HG03432 (cell line): ENCODE results near the gene FGF1.

Experiments used
- ATAC-seq: cut with Tn5 transposase; IDR thresholded peaks from one replicate; pipeline ENCODE4 v1.9.1; 2021; ENCODE audit warnings: mild to moderate bottlenecking, moderate library complexity; ENCODE audit not compliant: unreplicated experiment

The FGF1 gene

DNA sequence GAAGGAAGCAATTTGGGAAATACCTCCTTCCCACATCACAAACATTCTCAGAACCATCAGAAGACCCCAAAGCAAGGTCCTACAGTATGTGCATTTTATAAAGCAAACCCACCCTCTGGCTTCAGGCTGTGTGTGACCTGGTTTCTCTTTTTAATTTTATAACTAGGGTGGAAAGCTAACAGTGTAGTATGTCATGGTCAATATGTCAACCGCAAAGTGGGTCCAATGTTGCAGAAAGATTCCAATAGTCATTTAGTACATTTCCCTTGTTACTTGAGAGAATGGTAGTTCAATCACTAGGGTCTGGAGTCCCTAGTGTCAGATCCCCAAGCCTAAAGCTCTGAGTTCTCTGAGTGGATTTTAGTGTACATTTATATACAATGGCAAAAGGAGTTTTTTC, 96.2 kb downstream of the FGF1 start:
- ATAC-seq, result no peak

DNA sequence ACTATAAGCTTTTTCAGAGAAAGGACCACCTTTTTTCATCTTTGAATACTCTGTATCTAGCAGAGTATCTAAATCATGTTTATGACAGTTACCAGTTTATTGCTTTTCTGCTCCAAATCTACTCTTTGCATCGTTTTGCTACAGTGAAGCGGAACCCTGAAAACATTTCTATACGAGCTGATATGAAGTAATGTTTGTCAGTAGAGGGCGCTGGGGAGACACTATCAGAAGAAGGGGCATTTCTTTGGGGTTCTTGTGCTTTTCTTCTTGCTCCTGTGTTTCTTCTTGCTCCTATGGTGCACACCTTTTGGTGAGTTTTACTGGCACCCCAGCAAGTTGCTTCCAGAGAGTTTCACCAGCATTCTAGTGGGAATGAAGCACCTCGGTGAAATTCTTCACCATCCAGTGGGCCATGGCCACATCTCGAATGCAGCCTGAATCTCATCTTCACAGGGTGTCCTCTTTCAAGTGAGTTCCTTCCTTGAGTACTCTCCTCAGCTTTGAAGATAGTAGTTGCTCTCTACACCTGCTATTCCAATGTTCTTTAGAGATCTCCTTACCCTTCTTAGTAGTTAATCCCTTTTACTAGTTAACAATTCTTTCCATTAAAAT, 98.4 kb downstream of the FGF1 start:
- ATAC-seq, result no peak

DNA sequence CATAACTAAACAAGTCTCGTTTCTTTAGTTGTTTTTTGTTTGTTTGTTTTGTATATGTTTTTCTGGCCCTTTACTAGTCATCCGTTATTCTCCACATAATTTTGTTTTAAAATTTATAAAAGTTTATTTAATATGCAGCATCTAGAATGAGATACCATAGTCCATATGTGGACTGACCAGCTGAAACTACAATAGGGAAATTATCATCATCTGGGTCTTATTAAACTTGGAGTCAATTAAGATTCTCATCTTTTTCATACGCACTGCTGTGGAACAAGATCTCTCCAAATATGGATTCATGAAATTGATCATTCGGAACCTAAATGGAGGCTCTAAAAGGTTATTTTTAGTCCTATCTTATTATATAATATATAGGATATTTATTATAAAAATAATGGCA, 99.3 kb downstream of the FGF1 start:
- ATAC-seq, result no peak

DNA sequence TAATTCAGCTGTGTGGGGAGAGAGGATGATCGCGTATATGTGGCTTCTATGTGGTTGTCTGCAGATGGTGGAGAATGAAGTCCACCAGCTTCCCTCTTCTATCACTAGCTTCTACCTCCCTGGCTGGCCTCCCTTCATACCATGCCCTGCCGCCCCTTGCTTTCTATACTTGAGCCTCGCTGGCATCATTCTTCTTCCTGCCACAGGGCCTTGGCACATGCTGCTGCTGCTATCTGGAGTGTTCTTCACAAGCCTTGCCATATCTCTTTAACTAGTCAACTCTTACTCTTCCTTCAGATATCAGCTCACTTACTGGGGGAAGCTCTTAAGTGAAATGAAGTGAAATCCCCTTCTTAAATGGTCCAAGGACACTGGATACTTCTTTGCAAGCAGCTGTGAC, 100.4 kb downstream of the FGF1 start:
- ATAC-seq, result no peak

DNA sequence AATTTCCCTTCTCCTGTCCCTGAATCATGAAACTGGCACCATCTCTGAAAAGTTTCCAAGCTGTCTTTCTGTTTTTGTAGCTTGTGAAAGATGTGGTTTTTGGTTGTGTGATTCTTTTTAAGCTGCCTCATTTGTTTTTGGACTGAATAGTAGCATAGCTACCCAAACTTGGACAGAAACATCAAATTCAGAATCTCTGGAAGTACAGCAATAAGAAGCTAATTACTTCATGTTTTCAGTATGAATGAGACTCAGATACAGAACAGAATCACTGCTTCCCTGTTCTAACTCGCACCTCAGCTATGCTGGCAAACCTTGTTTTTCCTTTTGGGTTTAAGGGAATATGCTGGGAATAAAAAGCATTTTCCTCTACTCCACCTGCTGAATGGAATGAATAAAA, 101.0 kb downstream of the FGF1 start:
- ATAC-seq, result no peak

DNA sequence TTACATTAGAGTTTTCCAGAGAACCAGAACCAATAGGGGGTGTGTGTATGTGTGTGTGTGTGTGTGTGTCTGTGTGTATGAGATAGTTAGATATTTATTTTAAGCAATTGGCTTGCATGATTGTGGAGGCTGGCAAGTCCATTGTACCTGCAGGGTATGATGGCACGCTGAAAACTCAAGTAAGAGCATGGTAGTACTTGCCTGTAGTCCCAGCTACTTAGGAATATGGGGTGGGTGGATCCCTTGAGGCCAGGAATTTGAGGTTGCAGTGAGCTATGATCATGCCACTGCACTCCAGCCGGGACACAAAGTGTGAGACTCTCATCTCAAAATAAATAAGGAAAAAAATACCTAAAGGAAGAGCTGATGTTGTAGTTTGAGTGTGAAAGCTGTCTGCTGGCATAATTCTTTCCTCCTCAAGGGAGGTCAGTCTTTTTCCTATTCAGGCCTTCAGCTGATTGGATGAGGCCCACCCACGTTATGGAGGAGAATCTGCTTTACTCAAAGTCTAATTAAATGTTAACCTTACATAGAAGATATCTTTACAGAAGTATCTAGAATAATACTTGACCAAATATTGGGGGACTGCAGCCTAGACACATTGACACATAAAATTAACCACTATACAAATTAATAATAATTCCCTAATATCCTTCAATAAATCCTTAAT, 107.6 kb downstream of the FGF1 start:
- no peak for ATAC-seq

DNA sequence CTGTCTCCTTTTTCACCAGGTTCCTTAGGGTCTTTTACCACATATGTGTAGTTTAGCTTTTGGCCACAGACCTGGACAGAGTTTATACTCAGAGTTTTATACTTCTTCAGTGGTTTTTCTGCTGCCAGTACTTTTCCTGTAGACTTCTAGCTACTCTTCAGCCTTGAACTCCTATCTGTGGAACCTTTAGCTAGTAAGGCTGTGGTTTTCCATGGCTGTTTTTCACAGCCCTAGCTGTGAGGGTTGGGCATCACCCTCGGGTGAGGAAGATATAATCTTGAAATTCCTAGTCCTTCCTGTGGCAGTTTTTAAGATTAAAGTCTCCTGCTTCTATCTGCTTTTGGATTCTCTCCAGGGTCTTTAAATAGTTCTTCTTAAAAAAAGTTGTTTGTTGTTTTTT, 109.1 kb downstream of the FGF1 start:
- no peak for ATAC-seq

DNA sequence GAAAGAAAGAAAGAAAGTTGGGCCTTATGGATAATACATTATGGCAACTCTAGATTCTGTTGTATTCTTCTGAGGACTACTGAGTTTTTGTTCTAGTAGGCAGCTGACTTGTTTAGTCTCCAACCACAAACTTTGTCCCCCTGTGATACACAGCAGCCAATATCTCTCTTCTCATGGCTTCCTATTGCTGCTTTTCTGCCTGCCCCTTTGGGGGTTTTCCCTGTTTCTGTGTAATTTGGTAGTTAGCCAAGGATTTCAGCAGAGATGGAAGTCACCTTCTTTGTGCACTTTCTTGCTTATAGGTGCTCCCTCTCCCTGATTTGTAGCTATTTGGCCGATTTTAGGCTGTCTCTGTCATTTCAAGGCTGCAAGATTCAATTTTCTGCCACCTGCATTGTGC, 109.6 kb downstream of the FGF1 start:
- ATAC-seq, result no peak

DNA sequence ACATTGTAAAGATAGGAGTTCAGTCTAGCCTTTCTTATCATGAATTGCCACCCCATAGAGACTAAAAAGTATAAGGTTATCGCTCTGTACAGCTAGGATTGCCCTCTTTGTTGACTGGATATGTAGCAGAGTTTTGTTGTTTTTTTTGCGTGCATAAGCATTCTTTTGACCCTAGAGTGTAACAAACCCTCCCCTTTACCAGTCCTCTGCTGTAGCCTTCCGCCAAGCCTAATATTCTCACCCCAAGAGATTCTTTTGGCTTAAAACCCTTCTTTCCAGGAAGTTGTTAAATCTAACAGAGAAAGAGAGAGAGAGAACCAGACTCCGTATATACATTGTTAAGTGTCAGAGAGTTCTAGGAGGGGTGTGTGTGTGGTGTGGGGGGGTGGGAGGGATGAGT, 113.9 kb downstream of the FGF1 start:
- no peak for ATAC-seq

DNA sequence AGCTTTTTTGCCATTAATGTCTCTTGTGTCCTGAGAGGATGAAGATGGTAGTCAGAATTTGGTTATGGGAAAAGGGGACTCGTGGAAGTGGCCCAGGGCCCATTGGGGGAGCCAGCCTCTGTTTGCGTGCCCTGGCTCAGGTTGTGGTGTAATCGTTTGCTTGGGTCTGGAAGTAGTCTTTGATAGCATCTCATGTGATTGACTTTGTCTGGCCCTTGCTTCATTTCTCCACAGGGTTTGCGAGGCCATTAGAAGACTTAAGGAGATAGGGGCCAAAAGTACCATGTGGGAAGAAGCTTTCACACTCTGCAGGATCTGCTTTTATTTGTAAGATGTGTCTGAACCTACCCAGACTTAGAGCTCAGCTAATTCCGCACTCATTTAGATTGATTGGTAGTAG, 114.5 kb downstream of the FGF1 start:
- no peak for ATAC-seq

DNA sequence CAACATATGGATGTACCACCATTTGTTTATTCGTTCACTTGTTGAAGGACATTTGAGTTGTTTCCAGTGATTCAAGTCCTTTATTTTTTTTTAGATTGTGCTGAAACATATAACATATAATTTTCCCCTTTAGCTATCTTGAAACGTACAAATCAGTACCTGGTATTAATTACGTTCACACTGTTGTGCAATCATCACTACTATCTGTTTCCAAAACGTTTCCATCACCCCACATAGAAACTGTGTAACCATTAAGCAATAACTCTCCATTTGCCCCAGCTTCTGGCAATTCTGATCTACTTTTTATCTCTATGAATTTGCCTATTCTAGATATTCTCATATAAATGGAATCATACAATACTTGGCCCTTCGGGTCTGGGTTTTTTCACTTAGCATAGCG, 116.0 kb downstream of the FGF1 start:
- ATAC-seq, result no peak

DNA sequence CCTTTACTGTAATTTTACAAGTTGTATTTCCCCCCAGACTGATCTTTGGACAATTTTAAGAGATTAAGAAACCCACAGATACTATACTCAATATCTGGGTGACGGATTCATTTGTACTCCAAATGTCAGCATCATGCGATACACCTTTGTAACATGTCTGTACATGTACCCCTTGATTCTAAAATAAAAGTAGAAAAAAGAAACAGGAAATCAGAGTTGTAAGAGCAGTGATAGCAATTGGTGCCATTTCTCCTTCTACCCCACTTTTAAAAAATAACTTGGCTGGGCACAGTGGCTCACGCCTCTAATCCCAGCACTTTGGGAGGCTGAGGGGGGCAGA, 116.9 kb downstream of the FGF1 start:
- ATAC-seq, result no peak

DNA sequence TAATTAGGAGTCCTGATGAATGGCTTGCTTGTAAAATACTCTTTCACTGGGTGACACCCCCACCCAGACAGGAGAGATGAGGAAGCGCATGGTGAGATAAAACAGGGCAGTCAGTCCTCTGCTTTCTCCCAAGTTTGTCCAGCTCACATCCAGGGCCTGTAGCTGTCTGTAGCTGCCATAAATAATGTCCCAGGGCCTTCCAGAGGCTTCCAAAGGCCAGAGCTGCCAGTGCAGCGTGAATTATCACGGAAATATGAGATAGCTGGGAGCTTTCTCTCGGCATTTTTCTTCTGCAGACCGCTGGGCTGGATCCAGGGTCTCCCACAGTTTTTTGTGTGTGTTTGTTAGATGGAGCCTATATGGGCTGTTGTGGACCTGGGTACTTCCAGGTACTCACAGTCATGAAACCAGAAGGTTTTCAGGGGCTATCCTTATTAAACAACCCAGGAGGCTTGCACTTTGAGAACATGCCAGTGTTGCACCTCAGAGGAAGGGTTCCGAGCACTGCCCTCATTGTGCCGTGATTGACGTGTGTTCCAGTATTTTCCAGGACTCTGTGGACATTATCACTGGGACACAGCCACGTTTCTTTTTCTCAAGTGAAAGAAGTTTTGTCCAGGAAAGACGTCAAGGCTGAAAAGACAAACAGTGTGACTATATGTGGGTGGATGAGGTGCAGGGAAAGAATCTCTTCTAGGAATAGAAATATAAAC, 117.5 kb downstream of the FGF1 start:
- no peak for ATAC-seq

DNA sequence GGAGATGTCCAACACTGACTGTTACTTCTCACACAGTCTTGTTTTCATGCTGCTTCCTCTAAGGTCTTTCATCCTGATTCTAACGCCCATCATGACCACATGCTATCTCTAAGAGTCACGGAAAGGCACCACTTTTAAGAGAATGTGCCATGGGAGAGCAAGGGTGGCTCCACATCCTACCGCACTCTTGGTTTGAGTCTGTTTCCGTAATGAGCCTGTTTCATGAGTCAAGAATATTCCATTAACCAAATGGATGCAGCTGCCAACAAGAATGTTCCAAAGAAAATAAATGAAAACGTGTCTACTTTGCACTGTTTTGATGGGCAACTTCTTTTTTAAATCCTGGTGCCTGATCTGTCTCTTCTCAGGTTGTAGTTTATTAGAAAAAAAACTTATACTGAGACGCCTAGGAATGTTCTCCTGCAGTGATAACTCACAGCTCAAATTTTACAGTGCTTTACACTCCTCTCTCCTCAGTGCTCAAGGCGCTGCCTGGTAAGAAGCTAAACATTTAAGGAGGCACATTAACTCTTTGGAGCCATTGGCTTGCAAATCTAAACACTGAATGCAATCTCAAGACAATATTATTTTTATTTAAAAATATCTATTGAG, 124.3 kb downstream of the FGF1 start:
- no peak for ATAC-seq

DNA sequence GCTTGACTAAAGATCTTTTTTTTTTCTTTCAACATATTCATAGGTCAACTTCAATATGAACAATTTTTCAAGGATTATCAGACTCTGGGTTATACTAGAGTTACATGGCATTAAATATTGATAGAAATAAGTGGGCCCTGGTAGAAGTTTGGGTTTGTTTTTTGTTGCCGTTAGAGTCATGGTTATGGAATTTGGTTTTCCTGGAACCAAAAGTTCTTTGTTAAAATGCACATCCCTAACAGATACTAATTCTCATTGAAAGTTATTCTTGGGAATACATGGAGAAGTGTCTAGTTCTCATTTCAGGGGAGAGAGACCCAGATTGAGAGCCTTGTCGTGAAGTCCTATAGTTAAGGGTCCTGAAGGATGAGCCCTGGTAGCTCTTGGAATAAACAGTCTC, 124.9 kb downstream of the FGF1 start:
- ATAC-seq, result no peak

DNA sequence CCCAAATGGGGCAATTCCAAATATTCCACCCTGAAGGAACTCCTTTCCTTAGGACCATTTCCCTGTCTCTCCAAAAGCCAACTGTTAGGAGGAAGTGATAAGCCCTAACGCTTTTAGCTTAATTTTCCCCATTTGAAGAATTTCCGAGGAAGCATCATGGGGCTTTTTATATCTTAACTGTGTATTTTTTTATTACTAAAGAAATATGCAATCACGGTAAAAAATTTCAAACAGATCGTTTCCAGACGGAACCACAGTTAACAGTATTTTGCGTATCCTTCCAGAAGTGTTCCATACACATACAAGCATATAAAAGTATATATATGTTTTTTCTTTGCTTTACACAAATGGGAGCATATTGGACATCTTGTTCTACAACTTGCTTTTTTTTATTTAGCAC, 133.8 kb downstream of the FGF1 start:
- no peak for ATAC-seq

DNA sequence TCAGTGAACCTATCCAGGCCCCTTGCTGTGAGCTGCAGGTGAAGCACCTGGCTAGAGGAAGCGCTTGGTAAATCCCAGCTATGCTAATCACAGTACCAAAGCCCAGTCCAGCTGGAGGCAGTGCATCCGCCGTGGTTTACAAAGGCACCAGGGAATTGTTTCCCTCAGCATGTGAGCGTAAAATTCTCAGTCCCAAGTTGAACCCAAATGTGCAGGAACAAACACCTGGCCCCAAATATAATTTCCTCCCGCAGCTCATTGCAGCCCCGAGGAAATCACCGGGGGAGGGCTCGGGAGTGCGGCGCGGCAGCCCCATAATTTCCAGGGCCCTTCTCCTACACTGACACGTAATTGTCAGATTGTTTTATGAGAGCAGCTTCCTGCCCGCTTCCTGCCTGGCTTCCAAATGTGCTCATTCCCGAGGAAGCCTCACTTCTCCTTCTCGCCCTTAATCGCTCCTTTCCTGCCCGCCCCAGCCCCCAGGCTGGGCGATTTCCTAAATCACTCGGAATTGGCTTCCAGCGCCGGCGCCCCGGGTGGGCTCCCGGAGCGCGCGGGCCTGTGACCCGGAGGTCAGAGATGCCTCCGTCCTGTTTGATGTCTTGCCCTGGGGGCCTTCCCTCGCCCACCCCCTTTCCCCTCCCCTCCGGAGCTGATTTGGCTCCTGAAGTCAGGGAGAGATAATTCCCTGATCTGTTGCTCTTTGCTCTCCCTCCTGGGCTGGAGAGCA, 134.4 kb downstream of the FGF1 start:
- ATAC-seq, result no peak

DNA sequence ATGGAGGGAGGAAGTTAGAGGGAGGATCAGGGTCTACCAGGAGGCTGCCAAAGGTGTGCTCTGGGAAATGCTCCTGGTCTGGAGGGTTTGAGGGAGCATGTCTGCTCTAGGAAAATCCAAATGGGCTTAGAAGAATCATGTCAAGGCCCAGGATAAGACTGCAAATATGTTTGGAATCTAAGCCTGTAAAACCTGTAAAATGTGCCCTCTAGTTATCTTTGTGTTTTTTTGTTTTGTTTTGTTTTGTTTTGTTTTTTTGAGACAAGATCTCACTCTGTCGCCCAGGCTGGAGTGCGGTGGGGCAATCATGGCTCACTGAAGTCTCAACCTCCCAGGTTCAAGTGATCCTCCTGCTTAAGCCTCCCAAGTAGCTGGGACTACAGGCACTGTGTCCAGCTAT, 135.4 kb downstream of the FGF1 start:
- no peak for ATAC-seq

DNA sequence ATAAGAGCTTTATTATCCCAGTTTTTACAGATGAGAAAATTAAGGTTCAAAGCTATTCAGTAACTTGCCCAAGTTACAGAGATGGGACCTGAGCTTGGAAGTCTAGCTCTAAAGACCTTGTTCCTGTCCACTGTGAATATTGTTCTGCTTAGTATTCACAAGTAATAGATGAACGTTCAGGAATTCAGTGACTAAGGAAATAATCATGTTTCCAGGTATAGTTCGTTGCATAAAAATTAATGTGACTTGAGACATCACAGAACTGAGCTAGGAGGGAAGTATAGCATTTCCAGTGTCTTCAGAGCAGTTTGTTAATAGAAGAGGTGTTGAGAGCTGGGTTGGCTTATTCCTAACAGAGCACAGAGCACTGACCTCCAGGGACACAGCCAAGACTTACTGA, 136.1 kb downstream of the FGF1 start:
- no peak for ATAC-seq

DNA sequence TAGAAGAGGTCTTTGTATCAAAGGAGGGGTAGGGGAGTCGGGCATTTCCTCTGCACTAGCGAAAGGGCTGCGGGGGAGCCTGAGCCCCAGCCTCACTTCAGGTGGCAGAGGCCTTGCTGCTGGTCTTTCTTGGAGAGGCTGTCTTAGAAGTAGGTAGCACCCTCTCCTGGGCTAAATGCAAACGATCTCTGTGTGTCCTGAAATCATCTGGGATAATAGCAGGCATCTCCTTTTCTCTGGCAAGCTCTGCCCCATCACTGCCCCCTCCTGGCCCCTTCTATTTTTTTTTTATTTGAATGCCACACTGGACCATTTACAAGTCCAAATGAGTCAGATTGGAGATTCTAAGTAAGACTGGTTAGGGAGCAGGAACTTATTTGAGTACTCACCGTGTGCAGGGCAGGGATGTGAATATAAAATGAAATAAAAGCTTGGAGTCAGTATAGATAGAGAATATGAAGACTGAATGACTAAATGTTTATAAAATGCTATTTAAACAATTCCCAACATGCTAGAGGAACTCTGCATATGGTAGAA, 137.1 kb downstream of the FGF1 start:
- ATAC-seq, result peak; percentile 62
